ENCODE results near the gene CAMKK2. TPM values are rescaled to one million over a fixed set of nuclear protein-coding genes. Genes with fewer than 3 reads are reported as not detected.

CAMKK2 gene
- total RNA-seq, 1 donor from 2014 or later: 39.3 TPM

- intact Hi-C loops (cut with DNase I): no loop called here
- no peak overlapping the region for H3K27ac ChIP-seq
- H3K27me3 ChIP-seq: no peaks in the 10 kb centered on the region
- H3K36me3 ChIP-seq: peaks cover 13% of the 10 kb centered on the region
- no peaks in the 10 kb centered on the region for H3K9me3 ChIP-seq
- no peak for TF ChIP-seq CTCF (IDR thresholded peaks at IDR 0.05)
- H3K4me3 ChIP-seq: no peak overlapping the region
- ATAC-seq (no peak), DNase-seq (no peak)
- peaks cover 27% of the 10 kb centered on the region for H3K4me1 ChIP-seq
Observed at GRCh38 chr12:121216102-121216501, 80.4 kb downstream of the CAMKK2 start.

- H3K27ac ChIP-seq: peak overlapping the region; percentile 80
- no peaks in the 10 kb centered on the region for H3K9me3 ChIP-seq
- no peak for TF ChIP-seq CTCF (IDR thresholded peaks at IDR 0.05)
- H3K4me1 ChIP-seq: peaks cover 32% of the 10 kb centered on the region
- H3K4me3 ChIP-seq: no peak overlapping the region
- no peaks in the 10 kb centered on the region for H3K27me3 ChIP-seq
- intact Hi-C loops (cut with DNase I): no loop called here
- peak; percentile 79 for ATAC-seq
- peaks cover 13% of the 10 kb centered on the region for H3K36me3 ChIP-seq
- no peak for DNase-seq
Observed at GRCh38 chr12:121214855-121215745, 81.4 kb downstream of the CAMKK2 start.

GRCh38 chr12:121214166-121214777, 82.2 kb downstream of the CAMKK2 start:
- Histone ChIP-seq H3K27me3 (no peaks in the 10 kb centered on the region), H3K4me1 (peaks cover 32% of the 10 kb centered on the region), H3K27ac (peak overlapping the region; percentile 80), H3K36me3 (peaks cover 13% of the 10 kb centered on the region), H3K4me3 (no peak overlapping the region), H3K9me3 (no peaks in the 10 kb centered on the region)
- intact Hi-C loops (cut with DNase I): no loop called here
- DNase-seq (no peak), ATAC-seq (peak; percentile 3)
- no peak for TF ChIP-seq CTCF (IDR thresholded peaks at IDR 0.05)

- intact Hi-C loops (cut with DNase I): no loop called here
- ATAC-seq (no peak), DNase-seq (no peak)
- H3K36me3 ChIP-seq: peaks cover 13% of the 10 kb centered on the region
- TF ChIP-seq CTCF (IDR thresholded peaks at IDR 0.05): no peak
- no peaks in the 10 kb centered on the region for H3K27me3 ChIP-seq
- H3K4me1 ChIP-seq: peaks cover 32% of the 10 kb centered on the region
- H3K27ac ChIP-seq: no peak overlapping the region
- no peaks in the 10 kb centered on the region for H3K9me3 ChIP-seq
- H3K4me3 ChIP-seq: no peak overlapping the region
Observed at GRCh38 chr12:121212875-121213274, 83.6 kb downstream of the CAMKK2 start.

GRCh38 chr12:121209624-121210572, 86.6 kb downstream of the CAMKK2 start, which contains the start of gene P2RX4:
Gene P2RX4 (plus strand): TSS chr12:121210129. CDS start chr12:121210165, 36 bp downstream.
- peak; percentile 35 for TF ChIP-seq CTCF (IDR thresholded peaks at IDR 0.05)
- Histone ChIP-seq H3K36me3 (no peaks in the 10 kb centered on the region), H3K9me3 (no peaks in the 10 kb centered on the region), H3K4me1 (peaks cover 24% of the 10 kb centered on the region), H3K27ac (peak within 1 kb of the TSS; percentile 88), H3K27me3 (no peaks in the 10 kb centered on the region), H3K4me3 (peak within 1 kb of the TSS; percentile 73)
- intact Hi-C loops (cut with DNase I): no loop called here
- peak; percentile 96 for ATAC-seq
- DNase-seq: peak; percentile 96
